HG02970 (cell line): ENCODE measurements around the gene GAB3.
"Not testable (repeated sequence)": the region's sequence is repeated elsewhere in the genome, so short reads cannot be mapped to it uniquely, and the experiment has no call there.

Experiments used
- ATAC-seq: cut with Tn5 transposase; IDR thresholded peaks from one replicate; pipeline ENCODE4 v1.9.1; 2021; ENCODE audit warnings: mild to moderate bottlenecking, moderate library complexity, moderate number of reproducible peaks; ENCODE audit not compliant: unreplicated experiment, low FRiP score

GAB3 gene

GRCh38 chrX:154660541-154660940 lies 90.3 kb downstream of the GAB3 start:
- ATAC-seq = no peak

- no peak for ATAC-seq
Measured at GRCh38 chrX:154658957-154659356, 91.9 kb downstream of the GAB3 start.

- ATAC-seq = no peak
Measured at GRCh38 chrX:154658187-154658586, 92.7 kb downstream of the GAB3 start.

GRCh38 chrX:154657226-154657805 lies 93.6 kb downstream of the GAB3 start:
- ATAC-seq = no peak

- ATAC-seq = no peak
Measured at GRCh38 chrX:154655786-154656185, 95.1 kb downstream of the GAB3 start.

- ATAC-seq = no peak
Measured at GRCh38 chrX:154655346-154655745, 95.5 kb downstream of the GAB3 start.

GRCh38 chrX:154654925-154655324 lies 96.0 kb downstream of the GAB3 start:
- no peak for ATAC-seq

GRCh38 chrX:154654372-154654771 lies 96.5 kb downstream of the GAB3 start:
- ATAC-seq = no peak

GRCh38 chrX:154653413-154653812 lies 97.5 kb downstream of the GAB3 start, which contains the start of gene CTAG2:
Gene CTAG2 (minus strand): TSS chrX:154653579. CDS start chrX:154653515, 64 bp downstream.
- not testable (repeated sequence) for ATAC-seq

- no peak for ATAC-seq
Measured at GRCh38 chrX:154653048-154653401, 97.9 kb downstream of the GAB3 start.

GRCh38 chrX:154652311-154653047 lies 98.4 kb downstream of the GAB3 start:
- no peak for ATAC-seq

- ATAC-seq = no peak
Measured at GRCh38 chrX:154650221-154650510, 100.7 kb downstream of the GAB3 start.

GRCh38 chrX:154649503-154650220 lies 101.2 kb downstream of the GAB3 start:
- ATAC-seq = no peak

GRCh38 chrX:154648931-154649330 lies 101.9 kb downstream of the GAB3 start:
- no peak for ATAC-seq

- ATAC-seq = not testable (repeated sequence)
Measured at GRCh38 chrX:154645745-154646378, 105.0 kb downstream of the GAB3 start.

- ATAC-seq = not testable (repeated sequence)
Measured at GRCh38 chrX:154643708-154644107, 107.2 kb downstream of the GAB3 start.

- ATAC-seq = not testable (repeated sequence)
Measured at GRCh38 chrX:154641740-154642139, 109.1 kb downstream of the GAB3 start.

- not testable (repeated sequence) for ATAC-seq
Measured at GRCh38 chrX:154633661-154634060, 117.2 kb downstream of the GAB3 start.

GRCh38 chrX:154630949-154631348 lies 119.9 kb downstream of the GAB3 start:
- not testable (repeated sequence) for ATAC-seq

GRCh38 chrX:154628960-154629359 lies 121.9 kb downstream of the GAB3 start:
- ATAC-seq = not testable (repeated sequence)
